ENCODE results near the gene LAPTM5.

LAPTM5 gene

GRCh38 chr1:30753660-30754123, 3.9 kb downstream of the LAPTM5 start:
- FAIRE-seq, result no peak
- no peak for TF ChIP-seq CTCF (IDR thresholded peaks at IDR 0.05; ENCODE audit: insufficient read depth, missing control alignments)
- no peak for DNase-seq (ENCODE audit: insufficient read length, low spot score)

GRCh38 chr1:30753118-30753517, 4.5 kb downstream of the LAPTM5 start:
- TF ChIP-seq CTCF (IDR thresholded peaks at IDR 0.05; ENCODE audit: insufficient read depth, missing control alignments), result no peak
- FAIRE-seq, result no peak
- no peak for DNase-seq (ENCODE audit: insufficient read length, low spot score)

- no peak for DNase-seq (ENCODE audit: insufficient read length, low spot score)
- TF ChIP-seq CTCF (IDR thresholded peaks at IDR 0.05; ENCODE audit: insufficient read depth, missing control alignments), result no peak
- no peak for FAIRE-seq
Observed at GRCh38 chr1:30752651-30752908, 5.0 kb downstream of the LAPTM5 start.

- DNase-seq (ENCODE audit: insufficient read length, low spot score) (no peak), FAIRE-seq (no peak)
Observed at GRCh38 chr1:30751830-30752650, 5.5 kb downstream of the LAPTM5 start.

GRCh38 chr1:30750731-30751291, 6.8 kb downstream of the LAPTM5 start:
- TF ChIP-seq CTCF (IDR thresholded peaks at IDR 0.05; ENCODE audit: insufficient read depth, missing control alignments), result no peak
- DNase-seq (ENCODE audit: insufficient read length, low spot score) (no peak), FAIRE-seq (no peak)

More at GRCh38 chr1:30751830-30752650, 5.5 kb downstream of the LAPTM5 start:
- no peak for TF ChIP-seq CTCF (IDR thresholded peaks at IDR 0.05; ENCODE audit: insufficient read depth, missing control alignments)

GRCh38 chr1:30749691-30750583, 7.6 kb downstream of the LAPTM5 start:
- no peak for DNase-seq (ENCODE audit: insufficient read length, low spot score)
- FAIRE-seq, result no peak
- TF ChIP-seq CTCF (IDR thresholded peaks at IDR 0.05; ENCODE audit: insufficient read depth, missing control alignments), result no peak

All from D721Med (cell line).